NCI-H2029 treated with DMSO at 0.1 percent for 48 hours (cell line): ENCODE results near the gene PPP4R1.

Experiments
- DNase-seq: peaks from one replicate; lab custom pipeline; 2025; lab: John Stamatoyannopoulos, UW

Gene PPP4R1

GRCh38 chr18:9547782-9548181, 66.6 kb downstream of the PPP4R1 start:
- peak; percentile 79 for DNase-seq

GRCh38 chr18:9546468-9546867, 67.9 kb downstream of the PPP4R1 start:
- no peak for DNase-seq

- DNase-seq, result no peak
These were observed 69.3 kb downstream of the PPP4R1 start for GRCh38 chr18:9545029-9545428.

GRCh38 chr18:9542924-9543323, 71.4 kb downstream of the PPP4R1 start:
- no peak for DNase-seq

- DNase-seq, result no peak
These were observed 74.4 kb downstream of the PPP4R1 start for GRCh38 chr18:9539938-9540337.

GRCh38 chr18:9539283-9539682, 75.1 kb downstream of the PPP4R1 start:
- DNase-seq, result no peak

GRCh38 chr18:9537677-9538076, 76.7 kb downstream of the PPP4R1 start:
- no peak for DNase-seq

GRCh38 chr18:9536354-9537152, 77.8 kb downstream of the PPP4R1 start:
- DNase-seq, result no peak

- no peak for DNase-seq
These were observed 78.8 kb downstream of the PPP4R1 start for GRCh38 chr18:9535430-9535991.

- no peak for DNase-seq
These were observed 79.5 kb downstream of the PPP4R1 start for GRCh38 chr18:9534844-9535243.

GRCh38 chr18:9531791-9532410, 82.5 kb downstream of the PPP4R1 start:
- no peak for DNase-seq

- no peak for DNase-seq
These were observed 83.9 kb downstream of the PPP4R1 start for GRCh38 chr18:9530226-9531009.

GRCh38 chr18:9526458-9526857, 87.9 kb downstream of the PPP4R1 start:
- no peak for DNase-seq

- no peak for DNase-seq
These were observed 91.4 kb downstream of the PPP4R1 start for GRCh38 chr18:9522952-9523351.

- no peak for DNase-seq
These were observed 92.6 kb downstream of the PPP4R1 start for GRCh38 chr18:9521770-9522169.

GRCh38 chr18:9520666-9521065, 93.7 kb downstream of the PPP4R1 start:
- DNase-seq, result no peak

GRCh38 chr18:9519399-9519798, 95.0 kb downstream of the PPP4R1 start:
- no peak for DNase-seq

GRCh38 chr18:9517869-9518268, 96.5 kb downstream of the PPP4R1 start:
- DNase-seq, result no peak

- peak; percentile 9 for DNase-seq
These were observed 97.8 kb downstream of the PPP4R1 start for GRCh38 chr18:9516437-9517064.

- no peak for DNase-seq
These were observed 100.3 kb downstream of the PPP4R1 start for GRCh38 chr18:9513971-9514512.

GRCh38 chr18:9508446-9509025, 105.8 kb downstream of the PPP4R1 start:
- no peak for DNase-seq
